ENCODE measurements around the gene PIKFYVE. TPM values are rescaled to one million over a fixed set of nuclear protein-coding genes. Genes with fewer than 3 reads are reported as not detected.

PIKFYVE gene
- total and polyA plus RNA-seq, 2 donors (not counting 1 experiment from before 2014, with no cell fraction given): 20.3 to 80.9 TPM

- ChIA-PET CTCF (interaction anchor here (1.7 kb wide), 1 partner anchor 10 kb away, joined by 7 read pairs; no protein-coding TSS in a partner anchor), POLR2A (no interaction called here)
- DNase-seq: no peak
- TF ChIP-seq CTCF (IDR thresholded peaks at IDR 0.05): no peak
- H3K4me3 ChIP-seq (ENCODE audit: control extremely low read depth in 1 of 5, extremely low read depth in 1 of 5, insufficient read depth in 1 of 5, low read depth in 2 of 5, low read length in 4 of 5): no peak overlapping the region
- no peak overlapping the region for H2AFZ ChIP-seq (ENCODE audit: insufficient read depth, low read depth, low read length, poor library complexity, severe bottlenecking)
- WGBS (ENCODE audit: insufficient coverage): 100% methylated on average over 3 of the region's 4 CpGs
- intact Hi-C loops (cut with micrococcal nuclease): loop anchor here (5.0 kb wide), 1 partner anchor 33 kb away; no protein-coding TSS in a partner anchor
- H3K27ac Mint-ChIP-seq: no peak overlapping the region
- no peaks in the 10 kb centered on the region for H3K27me3 Mint-ChIP-seq
- H3K9me3 ChIP-seq (ENCODE audit: control extremely low read depth in 1 of 3, control insufficient read depth in 2 of 3, insufficient read depth in 1 of 3, low read length in 2 of 3): no peaks in the 10 kb centered on the region
- no peaks in the 10 kb centered on the region for H3K27me3 ChIP-seq (replicated peaks in 1 of 4; ENCODE audit: control extremely low read depth in 1 of 4, control insufficient read depth in 3 of 4, insufficient read depth in 4 of 4, low read length in 3 of 4)
- no peak overlapping the region for H3K4me3 Mint-ChIP-seq
- no peak overlapping the region for H3K4me2 ChIP-seq (replicated peaks; ENCODE audit: low read depth, low read length, poor library complexity, severe bottlenecking)
- no peak overlapping the region for H3K27ac ChIP-seq (ENCODE audit: low read length in 2 of 2)
- H3K9me3 Mint-ChIP-seq (ENCODE audit: insufficient read depth): no peaks in the 10 kb centered on the region
- no peak overlapping the region for H3K9ac ChIP-seq (ENCODE audit: low read length)
- H4K20me1 ChIP-seq (ENCODE audit: control insufficient read depth, insufficient read depth, low read length, poor library complexity, severe bottlenecking): no peaks in the 10 kb centered on the region
- H3K36me3 ChIP-seq (replicated peaks in 1 of 2; ENCODE audit: control extremely low read depth in 1 of 2, control insufficient read depth in 1 of 2, extremely low read depth in 1 of 2, insufficient read depth in 2 of 2, low read length in 1 of 2): peaks cover 23 to 58% of the 10 kb centered on the region in 2 experiments
- H3K79me2 ChIP-seq (ENCODE audit: control insufficient read depth, insufficient read depth, low read length): peaks cover 16% of the 10 kb centered on the region
- H3K4me1 Mint-ChIP-seq: no peaks in the 10 kb centered on the region
- no peaks in the 10 kb centered on the region for H3K4me1 ChIP-seq (ENCODE audit: control insufficient read depth in 2 of 2, insufficient read depth in 2 of 2, low read length in 2 of 2)
- no peak for ATAC-seq (ENCODE audit: low read depth)
These were observed 38.1 kb downstream of the PIKFYVE start for GRCh38 chr2:208304157-208304556.

- CTCF ChIA-PET: no interaction called here
- peaks cover 25 to 52% of the 10 kb centered on the region in 2 experiments for H3K36me3 ChIP-seq (replicated peaks in 1 of 2; ENCODE audit: control extremely low read depth in 1 of 2, control insufficient read depth in 1 of 2, extremely low read depth in 1 of 2, insufficient read depth in 2 of 2, low read length in 1 of 2)
- no peak for DNase-seq
These were observed 38.6 kb downstream of the PIKFYVE start for GRCh38 chr2:208304695-208305094.

More at GRCh38 chr2:208304695-208305094, 38.6 kb downstream of the PIKFYVE start:
- no peak for ATAC-seq (ENCODE audit: low read depth)
- Histone ChIP-seq H3K4me3 (ENCODE audit: control extremely low read depth in 1 of 5, extremely low read depth in 1 of 5, insufficient read depth in 1 of 5, low read depth in 2 of 5, low read length in 4 of 5) (no peak overlapping the region), H3K9me3 (ENCODE audit: control extremely low read depth in 1 of 3, control insufficient read depth in 2 of 3, insufficient read depth in 1 of 3, low read length in 2 of 3) (no peaks in the 10 kb centered on the region), H3K9ac (ENCODE audit: low read length) (no peak overlapping the region), H3K4me2 (replicated peaks; ENCODE audit: low read depth, low read length, poor library complexity, severe bottlenecking) (no peak overlapping the region), H2AFZ (ENCODE audit: insufficient read depth, low read depth, low read length, poor library complexity, severe bottlenecking) (no peak overlapping the region), H3K27me3 (replicated peaks in 1 of 4; ENCODE audit: control extremely low read depth in 1 of 4, control insufficient read depth in 3 of 4, insufficient read depth in 4 of 4, low read length in 3 of 4) (no peaks in the 10 kb centered on the region), H4K20me1 (ENCODE audit: control insufficient read depth, insufficient read depth, low read length, poor library complexity, severe bottlenecking) (no peaks in the 10 kb centered on the region), H3K79me2 (ENCODE audit: control insufficient read depth, insufficient read depth, low read length) (peaks cover 12% of the 10 kb centered on the region), H3K27ac (ENCODE audit: low read length in 2 of 2) (no peak overlapping the region), H3K4me1 (ENCODE audit: control insufficient read depth in 2 of 2, insufficient read depth in 2 of 2, low read length in 2 of 2) (no peaks in the 10 kb centered on the region)
- intact Hi-C loops (cut with micrococcal nuclease): loop anchor here (5.0 kb wide), 1 partner anchor 33 kb away; no protein-coding TSS in a partner anchor
- H3K9me3 Mint-ChIP-seq (ENCODE audit: insufficient read depth): no peaks in the 10 kb centered on the region
- TF ChIP-seq CTCF (IDR thresholded peaks at IDR 0.05) (no peak), EZH2 (IDR thresholded peaks at IDR 0.05; ENCODE audit: borderline replicate concordance, insufficient read depth, low read depth, low read length, poor library complexity, severe bottlenecking) (no peak)
- H3K27me3 Mint-ChIP-seq: no peaks in the 10 kb centered on the region
- H3K4me3 Mint-ChIP-seq: no peak overlapping the region
- POLR2A ChIA-PET: no interaction called here
- no peak overlapping the region for H3K27ac Mint-ChIP-seq
- 100% methylated on average over 4 of the region's 4 CpGs for WGBS (ENCODE audit: insufficient coverage)
- H3K4me1 Mint-ChIP-seq: no peaks in the 10 kb centered on the region
